Measurements from ENCODE around the gene ATL3.
"Not testable (repeated sequence)": the region's sequence is repeated elsewhere in the genome, so short reads cannot be mapped to it uniquely, and the experiment has no call there.

ATL3 gene

GRCh38 chr11:63586451-63587166 is 84.6 kb downstream of the ATL3 start:
- FAIRE-seq, result no peak
- DNase-seq (ENCODE audit: insufficient read length, low spot score), result no peak
- no peak for TF ChIP-seq CTCF (IDR thresholded peaks at IDR 0.05; ENCODE audit: insufficient read depth, missing control alignments)

GRCh38 chr11:63583357-63583677 is 87.9 kb downstream of the ATL3 start:
- no peak for TF ChIP-seq CTCF (IDR thresholded peaks at IDR 0.05; ENCODE audit: insufficient read depth, missing control alignments)
- no peak for FAIRE-seq

GRCh38 chr11:63581224-63581623 is 90.0 kb downstream of the ATL3 start:
- FAIRE-seq; DNase-seq (ENCODE audit: insufficient read length, low spot score): not testable (repeated sequence)

More at GRCh38 chr11:63583357-63583677, 87.9 kb downstream of the ATL3 start:
- no peak for DNase-seq (ENCODE audit: insufficient read length, low spot score)

GRCh38 chr11:63578882-63579281 is 92.3 kb downstream of the ATL3 start:
- FAIRE-seq; DNase-seq (ENCODE audit: insufficient read length, low spot score): not testable (repeated sequence)

- DNase-seq (ENCODE audit: insufficient read length, low spot score) (no peak), FAIRE-seq (no peak)
- TF ChIP-seq CTCF (IDR thresholded peaks at IDR 0.05; ENCODE audit: insufficient read depth, missing control alignments), result no peak
These were observed 96.1 kb downstream of the ATL3 start for GRCh38 chr11:63574856-63575602.
